Stimulated activated naive B cell treated with anti-CD40 and anti-IgM and Interleukin-4, amounts not matched to agents 10 μg/mL and 1 μg/mL and 100 μg/mL, for 72 hours (primary cell): ENCODE data around the gene LMTK2.
"Not testable (repeated sequence)": the region's sequence is repeated elsewhere in the genome, so short reads cannot be mapped to it uniquely, and the experiment has no call there.

Experiments
- ATAC-seq, 2 donors: fragments of 150-1000 bp; cut with Tn5 transposase; replicated peaks; 2 replicates each; pipeline ENCODE4 v1.10.0; 2021; ENCODE audit warnings: moderate library complexity in 1 of 2
- DNase-seq: peaks from one replicate; pipeline ENCODE4 v3.0.0; 2021
- H3K27ac Mint-ChIP-seq: one replicate; pipeline ENCODE4 v1.8.0; 2022; ENCODE audit warnings: mild to moderate bottlenecking, mixed read lengths
- H3K27me3 Mint-ChIP-seq, 2 donors: one replicate each; pipeline ENCODE4 v1.8.0; 2022; ENCODE audit warnings: mixed read lengths in 2 of 2
- H3K36me3 Mint-ChIP-seq, 2 donors: one replicate each; pipeline ENCODE4 v1.8.0; 2022; ENCODE audit warnings: mixed read lengths in 2 of 2, mild to moderate bottlenecking in 1 of 2
- H3K4me1 Mint-ChIP-seq, 2 donors: one replicate each; pipeline ENCODE4 v1.8.0; 2022; ENCODE audit warnings: mixed read lengths in 2 of 2, mild to moderate bottlenecking in 1 of 2
- H3K4me3 Mint-ChIP-seq, 2 donors: one replicate each; pipeline ENCODE4 v1.8.0; 2022; ENCODE audit warnings: mild to moderate bottlenecking in 2 of 2, mixed read lengths in 2 of 2, moderate library complexity in 1 of 2
- H3K9me3 Mint-ChIP-seq, 2 donors: one replicate each; pipeline ENCODE4 v1.8.0; 2022; ENCODE audit warnings: mixed read lengths in 2 of 2, mild to moderate bottlenecking in 1 of 2

Gene LMTK2

DNA sequence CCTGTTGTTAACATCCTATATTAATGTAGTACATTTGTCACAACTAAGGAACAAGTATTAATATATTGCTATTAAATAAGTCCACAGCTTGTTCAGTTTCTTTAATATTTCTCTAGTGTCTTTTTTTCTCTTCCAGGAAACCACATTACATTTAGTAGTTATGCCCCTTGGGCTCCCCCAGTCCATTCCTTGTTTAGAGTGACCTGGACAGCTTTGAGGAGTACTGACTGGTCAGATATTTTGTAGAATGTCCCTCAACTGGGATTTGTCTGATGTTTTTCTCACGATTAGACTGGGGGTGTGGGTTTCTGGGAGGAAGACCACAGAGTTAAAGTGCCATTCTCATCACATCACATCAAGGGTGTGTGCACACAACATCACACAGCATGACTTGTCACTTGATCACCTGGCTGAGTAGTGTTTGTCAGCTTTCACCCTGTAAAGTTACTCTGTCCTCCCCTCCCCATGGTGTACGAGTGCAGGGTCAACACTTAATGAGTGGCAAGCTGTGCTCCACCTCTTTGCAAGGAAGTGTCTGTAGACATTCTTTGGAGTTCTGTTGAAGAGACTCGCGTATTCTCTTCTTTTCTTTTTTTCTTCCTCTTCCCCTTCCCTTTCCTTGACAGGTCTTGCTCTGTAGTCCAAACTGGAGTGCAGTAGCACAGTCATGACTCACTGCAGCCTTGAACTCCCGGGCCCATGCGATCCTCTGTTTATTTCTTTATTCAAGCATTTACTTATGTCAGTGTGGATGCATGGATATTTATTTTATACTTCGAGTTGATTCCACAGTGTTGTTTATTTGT, 10.2 kb downstream of the LMTK2 start:
- no peak for ATAC-seq
- no peaks in the 10 kb centered on the region for H3K4me1 Mint-ChIP-seq
- H3K4me3 Mint-ChIP-seq, result no peak overlapping the region
- H3K9me3 Mint-ChIP-seq, result peaks cover 3 to 4% of the 10 kb centered on the region in 2 donors
- no peak overlapping the region for H3K27ac Mint-ChIP-seq
- peaks cover 14 to 28% of the 10 kb centered on the region in 2 donors for H3K36me3 Mint-ChIP-seq
- peaks cover 9 to 36% of the 10 kb centered on the region in 2 donors for H3K27me3 Mint-ChIP-seq
- DNase-seq, result no peak

DNA sequence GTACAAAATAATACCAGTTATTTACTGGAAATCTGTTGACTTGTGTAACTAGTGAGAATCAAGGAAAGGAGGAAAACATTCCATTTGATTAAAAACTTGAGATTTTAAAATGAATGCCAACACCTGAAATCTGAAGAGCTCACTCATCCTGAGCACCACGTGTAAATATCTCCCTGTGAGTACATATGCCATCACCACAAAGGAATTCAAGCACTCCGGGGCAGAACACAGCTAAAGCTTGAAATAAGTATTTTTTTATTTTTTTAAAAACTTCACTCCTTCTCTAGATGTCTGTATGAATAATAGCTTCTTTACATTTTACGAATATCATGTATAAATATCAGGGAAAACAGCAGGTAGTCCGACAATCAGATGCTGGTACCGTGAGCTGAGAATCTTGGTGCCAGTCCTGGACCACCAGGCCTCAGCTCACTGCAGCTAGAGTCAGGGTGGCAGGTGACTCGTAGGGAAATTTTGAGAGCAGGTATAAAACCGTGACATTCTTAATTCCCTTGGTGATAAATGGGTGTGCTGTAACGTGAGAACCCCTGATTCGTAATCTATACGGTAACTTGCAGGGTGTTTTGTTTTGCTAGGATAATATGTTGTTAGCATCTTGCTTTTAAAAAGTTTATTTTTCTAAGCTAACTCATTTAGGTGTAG, 12.7 kb downstream of the LMTK2 start:
- H3K9me3 Mint-ChIP-seq, result no peaks in the 10 kb centered on the region
- ATAC-seq, result peak; percentile 52 to 57
- peaks cover 9 to 39% of the 10 kb centered on the region in 2 donors for H3K36me3 Mint-ChIP-seq
- H3K4me1 Mint-ChIP-seq, result peaks cover 4 to 6% of the 10 kb centered on the region in 2 donors
- H3K4me3 Mint-ChIP-seq, result no peak overlapping the region
- no peak overlapping the region for H3K27ac Mint-ChIP-seq
- peaks cover 28 to 61% of the 10 kb centered on the region in 2 donors for H3K27me3 Mint-ChIP-seq
- DNase-seq, result no peak

DNA sequence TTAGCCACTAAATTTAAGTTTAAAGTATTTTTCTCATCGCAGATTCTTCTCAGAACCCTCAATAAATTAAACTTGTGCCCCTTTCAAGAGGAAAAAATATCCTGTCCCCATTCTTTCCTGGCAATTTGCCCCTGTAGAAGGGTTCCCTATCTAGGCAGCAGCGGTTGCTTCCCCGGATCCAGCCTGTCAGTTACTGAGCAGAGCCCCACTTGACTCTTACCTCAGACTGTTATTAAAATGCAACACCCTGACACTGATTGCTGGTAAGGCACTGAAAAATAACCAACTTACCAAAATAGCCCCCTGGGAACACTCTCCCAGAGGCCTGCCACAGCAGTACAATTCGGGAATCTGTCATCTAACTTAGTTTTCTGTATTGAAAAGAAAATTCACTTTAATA, 13.9 kb downstream of the LMTK2 start:
- peaks cover 6 to 35% of the 10 kb centered on the region in 2 donors for H3K36me3 Mint-ChIP-seq
- no peak for ATAC-seq
- peaks cover 34 to 61% of the 10 kb centered on the region in 2 donors for H3K27me3 Mint-ChIP-seq
- peaks cover 6% of the 10 kb centered on the region in 2 donors for H3K4me1 Mint-ChIP-seq
- no peak overlapping the region for H3K27ac Mint-ChIP-seq
- no peaks in the 10 kb centered on the region for H3K9me3 Mint-ChIP-seq
- no peak for DNase-seq
- no peak overlapping the region for H3K4me3 Mint-ChIP-seq

DNA sequence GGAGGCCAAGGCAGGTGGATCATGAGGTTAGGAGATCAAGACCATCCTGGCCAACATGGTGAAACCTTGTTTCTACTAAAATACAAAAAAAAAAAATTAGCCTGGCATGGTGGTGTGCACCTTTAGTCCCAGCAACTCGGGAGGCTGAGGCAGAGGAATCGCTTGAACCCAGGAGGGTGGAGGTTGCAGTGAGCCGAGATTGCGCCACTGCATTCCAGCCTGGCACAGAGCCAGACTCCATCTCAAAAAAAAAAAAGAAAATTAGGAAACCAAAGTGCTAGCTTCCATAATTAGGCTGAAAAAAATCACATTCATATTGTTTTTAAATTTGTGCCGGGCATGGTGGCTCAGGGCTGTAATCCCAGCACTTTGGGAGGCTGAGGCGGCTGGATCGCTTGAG, 14.7 kb downstream of the LMTK2 start:
- not testable (repeated sequence) for H3K4me1 Mint-ChIP-seq, H3K9me3 Mint-ChIP-seq, H3K4me3 Mint-ChIP-seq, H3K27ac Mint-ChIP-seq, ATAC-seq, DNase-seq
- peaks cover 40 to 69% of the 10 kb centered on the region in 2 donors for H3K27me3 Mint-ChIP-seq
- H3K36me3 Mint-ChIP-seq, result peaks cover 6 to 35% of the 10 kb centered on the region in 2 donors

DNA sequence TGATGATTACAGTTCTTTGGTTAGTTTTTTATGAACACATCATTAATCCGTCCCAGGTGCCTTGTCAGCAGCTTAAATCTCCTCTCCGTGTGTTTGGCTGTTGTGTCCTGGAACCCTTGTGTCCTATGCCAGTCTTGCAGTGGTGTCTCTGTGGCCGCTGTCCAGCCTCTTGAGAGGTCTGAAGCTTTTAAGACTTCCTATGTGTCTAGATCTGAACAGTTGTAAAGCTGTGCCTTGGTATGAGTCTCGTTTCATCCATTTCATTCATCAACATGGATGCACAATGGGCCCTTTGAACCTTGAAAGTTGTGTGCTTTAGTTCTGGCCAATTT, 16.7 kb downstream of the LMTK2 start:
- Mint-ChIP-seq H3K4me3 (no peak overlapping the region), H3K27ac (no peak overlapping the region), H3K27me3 (peaks cover 51 to 70% of the 10 kb centered on the region in 2 donors), H3K4me1 (peaks cover 6 to 11% of the 10 kb centered on the region in 2 donors), H3K9me3 (no peaks in the 10 kb centered on the region), H3K36me3 (peaks cover 6 to 38% of the 10 kb centered on the region in 2 donors)
- DNase-seq (no peak), ATAC-seq (no peak)

DNA sequence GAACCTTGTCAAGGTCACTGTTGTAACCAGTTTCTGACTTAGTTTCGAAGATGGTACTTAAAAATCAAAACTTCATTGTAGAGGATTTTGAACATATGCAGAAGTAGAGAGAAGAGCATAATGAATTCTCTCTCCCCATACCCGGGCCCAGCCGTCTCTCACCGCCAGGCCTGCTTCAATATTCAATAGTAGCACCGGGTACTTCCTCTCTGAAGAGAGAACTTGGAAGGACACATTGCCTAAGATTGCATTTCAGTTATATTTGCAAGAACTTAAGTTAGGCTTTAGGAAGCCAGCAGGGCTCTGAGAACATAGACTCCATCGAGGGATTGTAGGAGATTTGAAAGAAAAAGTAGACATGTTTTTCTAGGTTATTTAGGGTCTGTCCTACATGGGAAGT, 19.1 kb downstream of the LMTK2 start:
- Mint-ChIP-seq H3K27ac (no peak overlapping the region), H3K9me3 (no peaks in the 10 kb centered on the region), H3K36me3 (peaks cover 9 to 41% of the 10 kb centered on the region in 2 donors), H3K4me1 (peaks cover 18 to 20% of the 10 kb centered on the region in 2 donors), H3K27me3 (peaks cover 70 to 82% of the 10 kb centered on the region in 2 donors), H3K4me3 (no peak overlapping the region)
- DNase-seq, result no peak
- ATAC-seq, result no peak

DNA sequence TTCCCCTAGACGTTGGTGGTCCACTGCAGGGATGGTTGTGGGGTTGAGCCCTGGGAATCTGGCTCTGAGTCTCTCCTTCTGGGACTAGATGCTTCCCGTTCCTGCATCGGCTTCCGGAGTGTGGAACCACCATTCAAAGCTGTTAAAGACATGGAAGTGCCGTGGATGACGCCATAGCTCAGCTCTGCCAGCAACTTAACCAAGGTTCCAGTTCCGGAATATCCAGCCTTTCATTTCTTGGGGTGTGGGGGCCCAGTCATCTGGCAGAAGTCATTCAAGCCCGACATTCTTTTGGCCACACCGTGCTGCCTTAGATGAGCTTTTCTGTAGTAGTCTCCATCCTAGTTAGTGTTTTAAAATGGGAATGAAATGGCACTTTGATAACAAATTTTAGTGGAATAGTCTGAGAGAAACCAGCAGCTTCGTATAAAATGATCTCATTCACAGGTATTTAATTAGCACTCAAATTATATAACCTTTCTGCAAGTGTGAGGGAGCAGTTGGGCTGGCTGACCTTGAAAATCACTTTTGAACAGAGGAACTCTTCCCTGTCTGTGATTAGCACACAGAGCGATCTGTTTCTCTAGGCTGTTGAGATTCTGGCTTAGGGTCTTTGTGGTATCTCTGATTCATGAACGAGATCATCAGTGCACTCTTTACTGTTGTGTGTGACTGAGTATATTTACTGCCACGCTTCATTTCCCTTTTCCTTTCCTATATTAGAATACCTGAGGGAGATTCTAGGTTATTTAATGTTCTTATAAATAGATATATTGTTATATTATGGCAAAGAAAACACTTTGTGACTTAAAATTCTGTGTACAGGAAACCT, 19.9 kb downstream of the LMTK2 start:
- Mint-ChIP-seq H3K27me3 (peaks cover 78 to 90% of the 10 kb centered on the region in 2 donors), H3K4me3 (no peak overlapping the region), H3K36me3 (peaks cover 9 to 41% of the 10 kb centered on the region in 2 donors), H3K4me1 (peaks cover 24 to 25% of the 10 kb centered on the region in 2 donors), H3K27ac (no peak overlapping the region), H3K9me3 (no peaks in the 10 kb centered on the region)
- ATAC-seq (no peak), DNase-seq (no peak)

DNA sequence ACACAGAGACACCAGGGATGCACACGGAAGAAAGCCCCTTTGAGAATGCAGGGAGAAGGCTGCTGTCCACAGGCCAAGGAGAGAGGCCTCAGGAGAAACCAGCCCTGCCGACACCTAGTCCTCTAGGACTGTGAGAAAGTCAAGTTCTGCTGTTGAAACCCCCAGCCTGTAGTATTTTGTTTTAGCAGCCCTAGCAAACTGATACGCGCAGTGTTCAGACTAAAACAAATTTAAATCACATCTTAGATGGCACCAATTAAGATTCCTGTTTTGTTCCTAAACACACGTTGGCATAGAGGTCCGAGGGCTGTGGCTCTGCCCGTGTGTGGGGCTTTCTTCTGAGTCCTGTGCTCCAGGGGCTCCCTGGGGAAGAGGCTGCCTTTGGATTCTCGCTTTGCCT, 21.7 kb downstream of the LMTK2 start:
- H3K27me3 Mint-ChIP-seq, result peaks cover 68 to 81% of the 10 kb centered on the region in 2 donors
- no peak overlapping the region for H3K4me3 Mint-ChIP-seq
- H3K27ac Mint-ChIP-seq, result no peak overlapping the region
- DNase-seq (no peak), ATAC-seq (no peak)
- H3K9me3 Mint-ChIP-seq, result no peaks in the 10 kb centered on the region
- H3K4me1 Mint-ChIP-seq, result peaks cover 31 to 36% of the 10 kb centered on the region in 2 donors
- peaks cover 7 to 28% of the 10 kb centered on the region in 2 donors for H3K36me3 Mint-ChIP-seq

DNA sequence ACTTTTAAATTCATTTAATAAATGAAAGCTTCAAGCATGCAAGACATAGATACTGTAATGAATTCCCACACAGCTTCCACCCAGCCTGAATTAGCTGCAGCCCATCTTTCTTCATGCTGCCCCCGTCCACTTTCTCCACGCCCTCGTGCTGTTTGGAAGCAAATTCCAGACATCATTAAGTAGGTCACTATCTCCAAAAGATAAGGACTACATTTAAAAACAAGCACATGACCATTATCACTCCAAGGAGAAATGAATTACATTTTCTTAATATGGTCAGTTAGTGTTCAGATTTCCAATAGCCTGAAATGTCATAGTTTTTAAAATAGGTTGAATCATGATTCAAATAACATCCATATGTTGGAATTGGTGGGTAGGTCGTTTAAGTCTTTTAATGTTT, 24.3 kb downstream of the LMTK2 start:
- DNase-seq (no peak), ATAC-seq (no peak)
- Mint-ChIP-seq H3K27ac (no peak overlapping the region), H3K36me3 (peaks cover 6 to 15% of the 10 kb centered on the region in 2 donors), H3K27me3 (peaks cover 60 to 74% of the 10 kb centered on the region in 2 donors), H3K4me3 (no peak overlapping the region), H3K9me3 (no peaks in the 10 kb centered on the region), H3K4me1 (peaks cover 40 to 59% of the 10 kb centered on the region in 2 donors)

DNA sequence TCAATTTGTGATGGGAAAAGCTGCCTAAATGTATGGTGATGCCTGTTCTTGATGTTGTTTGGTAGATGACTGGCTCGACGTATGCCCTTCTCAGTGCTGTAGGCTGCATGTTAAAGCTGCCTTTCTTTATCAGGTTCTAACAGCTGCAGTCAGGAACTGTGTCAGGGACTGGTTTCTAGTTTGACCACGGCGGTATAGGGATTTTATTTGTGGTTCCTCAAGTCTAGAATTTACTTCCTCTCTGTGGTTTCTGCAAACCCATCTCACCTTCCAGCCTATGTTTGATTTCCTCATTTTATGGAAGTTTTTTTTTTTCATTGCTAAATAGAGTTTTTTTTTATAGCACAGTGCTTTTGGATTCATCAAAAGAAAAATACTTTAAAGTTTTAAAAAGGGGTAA, 26.5 kb downstream of the LMTK2 start:
- ATAC-seq (peak; percentile 81 to 84), DNase-seq (peak; percentile 63)
- H3K36me3 Mint-ChIP-seq, result peaks cover 6% of the 10 kb centered on the region in 2 donors
- peaks cover 49 to 66% of the 10 kb centered on the region in 2 donors for H3K27me3 Mint-ChIP-seq
- peak overlapping the region in 1 of 2 donors; percentile 20 for H3K4me3 Mint-ChIP-seq
- peaks cover 45 to 79% of the 10 kb centered on the region in 2 donors for H3K4me1 Mint-ChIP-seq
- H3K9me3 Mint-ChIP-seq, result no peaks in the 10 kb centered on the region
- H3K27ac Mint-ChIP-seq, result no peak overlapping the region

DNA sequence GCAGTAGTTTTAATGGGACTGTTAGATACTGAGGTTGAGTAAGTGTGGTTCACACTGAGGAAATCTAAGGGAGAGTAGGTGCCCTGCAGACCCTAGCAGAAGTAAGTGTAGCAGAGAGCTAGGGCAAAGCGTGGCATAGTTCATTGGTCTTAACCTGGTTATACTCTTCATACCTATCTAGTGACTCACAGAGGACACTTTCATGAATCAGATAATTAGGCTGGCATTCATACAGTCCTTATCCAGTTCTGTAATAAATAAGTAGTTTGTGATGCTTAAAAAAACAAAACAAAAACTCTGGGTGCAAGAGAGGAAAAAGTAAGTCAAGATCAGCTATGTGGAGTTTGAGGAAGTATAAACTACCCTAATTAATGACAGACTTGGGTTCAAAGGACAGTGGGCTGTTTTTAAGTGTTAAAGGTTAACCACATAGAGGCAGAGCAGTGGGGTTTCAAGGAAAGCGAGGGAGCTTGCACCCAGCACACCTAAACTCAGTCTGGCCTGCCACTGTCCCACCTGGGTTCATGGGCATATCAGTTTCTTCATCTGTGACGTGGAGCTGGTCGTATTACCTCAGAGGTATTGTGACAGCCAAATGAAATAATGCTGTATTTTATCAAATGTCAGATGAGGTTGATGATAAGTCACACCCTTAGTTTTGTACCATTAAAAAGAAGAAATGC, 27.1 kb downstream of the LMTK2 start:
- DNase-seq (no peak), ATAC-seq (peak; percentile 31 to 35)
- no peak overlapping the region for H3K4me3 Mint-ChIP-seq
- H3K36me3 Mint-ChIP-seq, result peaks cover 6% of the 10 kb centered on the region in 2 donors
- no peaks in the 10 kb centered on the region for H3K9me3 Mint-ChIP-seq
- H3K4me1 Mint-ChIP-seq, result peaks cover 45 to 79% of the 10 kb centered on the region in 2 donors
- H3K27me3 Mint-ChIP-seq, result peaks cover 44 to 61% of the 10 kb centered on the region in 2 donors
- no peak overlapping the region for H3K27ac Mint-ChIP-seq

DNA sequence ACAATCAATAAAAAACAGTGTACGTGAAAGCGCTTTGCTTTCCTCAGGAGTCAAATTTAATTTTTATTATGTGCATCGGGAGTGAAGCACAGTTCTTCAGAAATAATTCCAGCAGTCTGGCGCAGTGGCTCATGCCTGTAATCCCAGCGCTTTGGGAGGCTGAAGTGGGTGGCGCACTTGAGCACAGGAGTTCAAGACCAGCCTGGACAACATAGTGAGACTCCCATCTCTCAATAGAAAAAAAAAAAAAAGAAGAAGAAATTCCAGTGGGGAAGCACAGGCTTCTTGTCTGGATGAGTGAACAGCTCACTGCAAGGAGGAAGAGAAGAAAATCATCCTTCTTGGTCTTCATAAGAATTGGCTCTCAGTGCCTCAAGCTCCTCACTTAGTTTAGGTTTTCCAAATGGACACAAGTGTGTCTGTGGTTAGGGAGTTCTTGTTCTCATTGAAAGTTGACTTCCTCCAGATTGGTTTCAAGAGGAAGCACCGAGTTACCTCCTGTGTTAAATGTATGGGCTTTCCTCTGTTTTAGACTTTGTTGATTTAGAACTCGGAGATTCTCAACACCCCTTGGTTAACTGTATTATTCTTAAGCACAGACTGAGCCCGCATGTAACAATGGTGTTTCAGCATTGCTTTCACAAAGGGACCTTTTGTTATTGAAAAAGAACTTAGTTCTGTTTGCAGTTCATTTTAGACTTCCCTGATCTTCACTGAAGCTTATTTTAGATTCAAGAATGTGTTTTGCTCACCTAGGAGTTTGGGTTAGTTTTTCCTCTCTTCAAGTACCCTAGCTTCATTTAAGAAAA, 28.0 kb downstream of the LMTK2 start:
- peaks cover 47 to 83% of the 10 kb centered on the region in 2 donors for H3K4me1 Mint-ChIP-seq
- ATAC-seq, result no peak

DNA sequence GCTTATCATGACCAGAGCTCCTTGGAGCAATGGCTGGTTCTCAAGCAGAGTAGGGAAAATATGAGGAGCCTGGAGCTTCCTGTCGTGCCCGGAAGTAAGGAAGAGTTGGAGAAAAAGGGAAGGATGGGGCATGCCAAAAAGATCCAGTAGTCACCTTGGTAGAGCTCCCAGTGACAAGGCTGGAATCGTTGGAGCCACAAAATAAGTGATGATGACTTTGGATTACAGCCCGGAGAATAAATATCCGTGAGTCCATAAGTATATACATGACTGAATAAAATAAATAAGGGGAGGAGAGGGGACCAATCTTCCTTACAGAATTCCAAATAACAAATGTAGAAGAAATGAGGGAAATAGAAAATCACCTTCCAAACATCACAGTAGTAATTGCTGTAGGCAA, 29.3 kb downstream of the LMTK2 start:
- peaks cover 41 to 55% of the 10 kb centered on the region in 2 donors for H3K27me3 Mint-ChIP-seq
- H3K9me3 Mint-ChIP-seq, result no peaks in the 10 kb centered on the region
- ATAC-seq, result no peak
- peaks cover 39 to 72% of the 10 kb centered on the region in 2 donors for H3K4me1 Mint-ChIP-seq
- DNase-seq, result no peak
- H3K36me3 Mint-ChIP-seq, result peaks cover 6 to 14% of the 10 kb centered on the region in 2 donors
- no peak overlapping the region for H3K27ac Mint-ChIP-seq
- no peak overlapping the region for H3K4me3 Mint-ChIP-seq

More for the DNA sequence above, 28.0 kb downstream of the LMTK2 start:
- peaks cover 46 to 61% of the 10 kb centered on the region in 2 donors for H3K27me3 Mint-ChIP-seq
- no peak for DNase-seq
- no peak overlapping the region for H3K4me3 Mint-ChIP-seq
- no peaks in the 10 kb centered on the region for H3K9me3 Mint-ChIP-seq
- no peak overlapping the region for H3K27ac Mint-ChIP-seq
- peaks cover 9% of the 10 kb centered on the region in 2 donors for H3K36me3 Mint-ChIP-seq
